Measurements from ENCODE around the gene CCDC171.
"Not testable (repeated sequence)": the region's sequence is repeated elsewhere in the genome, so short reads cannot be mapped to it uniquely, and the experiment has no call there.

The CCDC171 gene

GRCh38 chr9:15736569-15736968 lies 183.7 kb downstream of the CCDC171 start:
- H3K4me1 Mint-ChIP-seq (ENCODE audit: low read depth), result no peaks in the 10 kb centered on the region

GRCh38 chr9:15738011-15738410 lies 185.2 kb downstream of the CCDC171 start:
- no peak overlapping the region for H3K27ac Mint-ChIP-seq
- no peaks in the 10 kb centered on the region for H3K9me3 Mint-ChIP-seq (ENCODE audit: low read depth)
- H3K4me1 Mint-ChIP-seq (ENCODE audit: low read depth), result no peaks in the 10 kb centered on the region
- H3K4me3 Mint-ChIP-seq, result no peak overlapping the region
- no peaks in the 10 kb centered on the region for H3K27me3 Mint-ChIP-seq
- peaks cover 3% of the 10 kb centered on the region for H3K36me3 Mint-ChIP-seq

More at GRCh38 chr9:15736569-15736968, 183.7 kb downstream of the CCDC171 start:
- H3K9me3 Mint-ChIP-seq (ENCODE audit: low read depth), result no peaks in the 10 kb centered on the region
- H3K27ac Mint-ChIP-seq, result no peak overlapping the region
- H3K36me3 Mint-ChIP-seq, result peaks cover 5% of the 10 kb centered on the region
- no peak overlapping the region for H3K4me3 Mint-ChIP-seq
- H3K27me3 Mint-ChIP-seq, result no peaks in the 10 kb centered on the region

DNA sequence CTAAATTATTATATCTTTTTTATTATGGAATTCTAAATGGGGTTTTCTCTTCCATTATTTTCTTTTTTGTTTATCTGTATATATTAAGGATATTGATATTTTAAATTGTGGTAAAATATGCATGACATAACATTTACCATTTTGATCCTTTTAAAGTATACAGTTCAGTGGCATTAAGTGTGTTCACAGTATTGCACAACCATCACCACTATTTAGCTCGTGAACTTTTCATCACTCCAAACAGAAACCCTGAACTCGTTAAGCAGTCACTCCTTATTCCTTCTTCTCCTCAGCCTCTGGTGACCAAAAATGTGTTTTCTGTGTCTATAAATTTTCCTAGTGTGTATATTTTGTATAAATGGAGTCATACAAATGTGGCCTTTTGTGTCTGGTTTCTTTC lies 188.2 kb downstream of the CCDC171 start:
- no peak overlapping the region for H3K27ac Mint-ChIP-seq
- H3K9me3 Mint-ChIP-seq (ENCODE audit: low read depth), result no peaks in the 10 kb centered on the region
- H3K27me3 Mint-ChIP-seq, result no peaks in the 10 kb centered on the region
- H3K4me1 Mint-ChIP-seq (ENCODE audit: low read depth), result no peaks in the 10 kb centered on the region
- H3K36me3 Mint-ChIP-seq, result peaks cover 7% of the 10 kb centered on the region
- no peak overlapping the region for H3K4me3 Mint-ChIP-seq

DNA sequence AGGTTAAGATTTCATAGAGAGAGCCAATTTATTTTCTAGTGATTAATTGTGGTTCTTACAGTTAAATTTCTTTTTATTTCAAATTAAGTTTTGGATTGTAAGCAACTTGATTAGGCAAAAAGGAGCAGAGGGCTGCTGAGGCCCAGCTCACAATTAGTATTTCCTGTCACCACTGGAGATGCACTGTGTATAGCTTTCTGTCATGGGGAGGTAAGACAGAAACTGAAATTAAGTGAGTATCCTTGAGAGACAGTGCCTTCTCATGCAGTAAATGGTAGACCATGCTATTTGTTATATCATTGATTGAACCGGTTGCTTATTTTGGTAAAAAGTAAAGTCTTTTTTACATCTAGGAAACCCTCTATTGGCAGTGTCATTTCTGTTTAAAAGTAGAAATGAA lies 190.7 kb downstream of the CCDC171 start:
- no peaks in the 10 kb centered on the region for H3K4me1 Mint-ChIP-seq (ENCODE audit: low read depth)
- peaks cover 17% of the 10 kb centered on the region for H3K36me3 Mint-ChIP-seq
- H3K9me3 Mint-ChIP-seq (ENCODE audit: low read depth), result peaks cover 4% of the 10 kb centered on the region
- H3K27ac Mint-ChIP-seq, result no peak overlapping the region
- H3K27me3 Mint-ChIP-seq, result no peaks in the 10 kb centered on the region
- no peak overlapping the region for H3K4me3 Mint-ChIP-seq

DNA sequence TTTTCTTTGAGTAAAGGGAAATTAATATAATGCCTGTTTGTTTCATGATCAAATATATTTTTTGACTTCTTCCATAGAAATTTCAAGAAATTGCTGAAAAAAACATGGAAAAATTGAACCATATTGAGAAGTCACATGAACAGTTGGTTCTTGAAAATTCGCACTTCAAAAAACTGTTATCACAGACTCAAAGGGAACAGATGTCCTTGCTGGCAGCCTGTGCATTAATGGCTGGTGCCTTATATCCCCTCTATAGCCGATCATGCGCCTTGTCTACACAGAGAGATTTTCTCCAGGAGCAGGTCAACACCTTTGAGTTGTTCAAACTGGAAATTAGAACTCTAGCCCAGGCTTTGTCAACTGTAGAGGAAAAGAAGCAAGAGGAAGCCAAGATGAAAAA lies 191.4 kb downstream of the CCDC171 start:
- Mint-ChIP-seq H3K36me3 (peaks cover 17% of the 10 kb centered on the region), H3K27ac (no peak overlapping the region), H3K4me1 (ENCODE audit: low read depth) (no peaks in the 10 kb centered on the region), H3K9me3 (ENCODE audit: low read depth) (peaks cover 4% of the 10 kb centered on the region), H3K27me3 (no peaks in the 10 kb centered on the region), H3K4me3 (no peak overlapping the region)

DNA sequence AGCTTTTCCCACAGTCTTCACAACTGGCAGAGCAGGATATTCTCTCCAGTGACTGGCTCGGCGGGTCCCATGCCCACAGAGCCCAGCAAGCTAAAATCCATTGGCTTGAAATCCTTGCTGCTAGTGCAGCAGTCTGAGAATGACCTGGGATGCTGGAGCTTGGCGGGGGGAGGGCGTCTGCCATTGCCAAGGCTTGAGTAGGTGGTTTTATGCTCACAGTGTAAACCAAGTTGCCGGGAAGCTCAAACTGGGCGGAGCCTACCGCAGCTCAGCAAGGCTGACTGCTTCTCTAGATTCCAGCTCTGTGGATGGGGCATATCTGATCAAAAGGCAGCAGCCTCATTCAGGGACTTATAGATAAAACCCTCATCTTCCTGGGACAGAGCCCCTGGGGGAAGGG lies 194.1 kb downstream of the CCDC171 start:
- Mint-ChIP-seq H3K4me1 (ENCODE audit: low read depth) (no peaks in the 10 kb centered on the region), H3K36me3 (peaks cover 20% of the 10 kb centered on the region), H3K27me3 (no peaks in the 10 kb centered on the region), H3K9me3 (ENCODE audit: low read depth) (peaks cover 11% of the 10 kb centered on the region), H3K4me3 (no peak overlapping the region), H3K27ac (no peak overlapping the region)

GRCh38 chr9:15755660-15756059 lies 202.8 kb downstream of the CCDC171 start:
- H3K27ac Mint-ChIP-seq, result no peak overlapping the region
- peaks cover 2% of the 10 kb centered on the region for H3K36me3 Mint-ChIP-seq
- H3K27me3 Mint-ChIP-seq, result no peaks in the 10 kb centered on the region

DNA sequence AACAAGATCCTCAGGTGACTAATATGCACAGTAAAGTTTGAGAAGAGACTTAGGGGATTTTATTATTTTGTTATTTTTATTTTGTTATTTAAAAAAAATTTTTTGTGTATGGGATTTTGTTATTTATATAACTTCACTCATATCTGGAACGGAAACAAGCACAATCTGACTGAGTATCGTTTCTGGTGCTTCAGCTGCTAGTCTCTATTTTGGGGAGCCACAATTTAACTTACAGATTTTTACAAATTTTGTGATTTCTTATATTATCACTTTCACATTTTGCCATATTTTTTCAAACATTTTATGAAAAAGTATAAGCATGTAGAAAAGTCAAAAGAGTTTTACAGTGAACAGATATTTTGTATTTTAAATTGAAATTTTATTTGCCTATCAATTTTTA lies 208.7 kb downstream of the CCDC171 start:
- Mint-ChIP-seq H3K4me1 (ENCODE audit: low read depth) (no peaks in the 10 kb centered on the region), H3K36me3 (no peaks in the 10 kb centered on the region), H3K27me3 (no peaks in the 10 kb centered on the region), H3K9me3 (ENCODE audit: low read depth) (no peaks in the 10 kb centered on the region), H3K4me3 (no peak overlapping the region), H3K27ac (no peak overlapping the region)

More at GRCh38 chr9:15755660-15756059, 202.8 kb downstream of the CCDC171 start:
- Mint-ChIP-seq H3K4me3 (no peak overlapping the region), H3K9me3 (ENCODE audit: low read depth) (no peaks in the 10 kb centered on the region), H3K4me1 (ENCODE audit: low read depth) (no peaks in the 10 kb centered on the region)

DNA sequence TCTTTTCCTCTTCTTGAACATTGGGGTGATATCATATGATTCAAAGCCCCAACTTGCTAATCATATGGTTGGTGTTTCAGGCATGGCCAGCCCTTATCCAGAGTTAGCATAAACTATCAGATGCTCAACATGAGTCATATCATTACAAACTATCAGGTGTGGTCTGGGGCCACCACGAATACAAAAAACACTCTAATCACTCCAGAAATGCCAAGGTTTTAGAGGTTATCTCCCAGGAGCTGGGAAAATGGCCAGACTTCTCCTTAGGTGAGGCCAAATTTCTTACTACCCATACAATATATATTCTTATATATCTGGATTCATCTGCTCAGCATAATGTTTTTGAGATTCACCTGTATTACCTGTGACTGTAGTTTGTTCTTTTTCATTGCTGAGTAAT lies 210.5 kb downstream of the CCDC171 start:
- H3K36me3 Mint-ChIP-seq, result no peaks in the 10 kb centered on the region
- no peaks in the 10 kb centered on the region for H3K4me1 Mint-ChIP-seq (ENCODE audit: low read depth)
- H3K4me3 Mint-ChIP-seq, result no peak overlapping the region
- H3K27me3 Mint-ChIP-seq, result no peaks in the 10 kb centered on the region
- no peaks in the 10 kb centered on the region for H3K9me3 Mint-ChIP-seq (ENCODE audit: low read depth)
- no peak overlapping the region for H3K27ac Mint-ChIP-seq

- H3K4me3 Mint-ChIP-seq, result no peak overlapping the region
- H3K4me1 Mint-ChIP-seq (ENCODE audit: low read depth), result no peaks in the 10 kb centered on the region
- no peaks in the 10 kb centered on the region for H3K27me3 Mint-ChIP-seq
- no peak overlapping the region for H3K27ac Mint-ChIP-seq
- H3K9me3 Mint-ChIP-seq (ENCODE audit: low read depth), result no peaks in the 10 kb centered on the region
- H3K36me3 Mint-ChIP-seq, result no peaks in the 10 kb centered on the region
These were observed 211.3 kb downstream of the CCDC171 start for GRCh38 chr9:15764131-15764530.

DNA sequence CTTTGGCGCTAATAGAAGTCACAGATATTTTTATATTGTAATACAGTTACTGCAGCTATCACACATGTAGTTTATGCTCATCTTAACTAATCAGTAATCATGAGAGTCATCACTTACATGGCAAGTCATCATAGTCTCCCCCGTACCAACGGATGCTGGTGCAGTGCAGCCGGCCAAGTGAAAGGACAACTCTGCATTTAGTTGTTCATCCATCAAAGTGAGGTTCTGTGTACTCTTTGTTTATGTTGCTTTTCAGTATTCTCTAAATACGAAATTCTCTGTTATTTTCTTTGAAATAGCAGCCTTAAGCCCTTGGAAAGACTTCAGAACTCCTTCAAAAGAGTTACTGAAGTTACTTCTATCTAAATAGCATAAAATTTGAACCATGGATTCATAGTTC lies 216.7 kb downstream of the CCDC171 start:
- no peaks in the 10 kb centered on the region for H3K27me3 Mint-ChIP-seq
- no peaks in the 10 kb centered on the region for H3K4me1 Mint-ChIP-seq (ENCODE audit: low read depth)
- no peaks in the 10 kb centered on the region for H3K9me3 Mint-ChIP-seq (ENCODE audit: low read depth)
- no peak overlapping the region for H3K4me3 Mint-ChIP-seq
- H3K27ac Mint-ChIP-seq, result no peak overlapping the region
- H3K36me3 Mint-ChIP-seq, result no peaks in the 10 kb centered on the region

DNA sequence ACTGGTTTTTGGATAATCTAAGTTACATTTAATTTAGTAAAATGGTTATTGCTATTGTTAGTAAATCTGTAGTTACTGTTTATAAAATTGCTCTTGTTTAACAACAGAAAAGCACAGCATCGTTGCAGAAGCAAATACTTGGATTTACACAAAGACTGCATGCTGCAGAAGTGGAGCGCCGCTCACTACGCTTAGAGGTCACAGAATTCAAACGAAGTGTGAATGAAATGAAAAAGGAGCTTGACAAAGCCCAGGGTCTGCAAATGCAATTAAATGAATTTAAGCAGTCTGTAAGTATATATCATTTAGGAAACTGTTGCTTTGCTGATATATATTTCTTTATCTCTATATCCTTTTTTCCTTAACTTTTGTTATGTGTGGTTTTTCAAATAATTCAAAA lies 226.0 kb downstream of the CCDC171 start:
- peaks cover 2% of the 10 kb centered on the region for H3K36me3 Mint-ChIP-seq
- H3K4me1 Mint-ChIP-seq (ENCODE audit: low read depth), result no peaks in the 10 kb centered on the region
- H3K9me3 Mint-ChIP-seq (ENCODE audit: low read depth), result no peaks in the 10 kb centered on the region
- no peak overlapping the region for H3K4me3 Mint-ChIP-seq
- H3K27ac Mint-ChIP-seq, result no peak overlapping the region
- H3K27me3 Mint-ChIP-seq, result no peaks in the 10 kb centered on the region

DNA sequence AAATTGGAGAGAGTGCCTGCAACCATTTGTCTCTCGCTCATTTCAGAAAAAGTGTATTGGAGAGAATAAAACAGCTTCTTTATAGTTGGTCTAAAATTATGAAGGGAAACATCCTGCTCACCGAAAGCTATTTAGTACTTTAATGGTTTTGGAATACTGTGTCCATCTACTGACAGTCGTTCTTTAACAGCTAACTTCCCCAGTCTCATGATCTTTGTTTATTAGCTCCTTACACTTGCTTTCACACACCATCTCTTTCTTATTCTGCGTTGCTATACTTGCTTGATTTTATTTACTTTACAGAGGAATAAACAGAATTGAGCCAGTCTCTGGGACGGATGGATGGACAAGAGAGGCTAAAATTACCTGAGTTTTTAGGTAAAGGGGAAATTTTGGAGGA lies 229.3 kb downstream of the CCDC171 start:
- Mint-ChIP-seq H3K4me3 (no peak overlapping the region), H3K27ac (no peak overlapping the region), H3K9me3 (ENCODE audit: low read depth) (no peaks in the 10 kb centered on the region), H3K4me1 (ENCODE audit: low read depth) (no peaks in the 10 kb centered on the region), H3K27me3 (no peaks in the 10 kb centered on the region), H3K36me3 (peaks cover 2% of the 10 kb centered on the region)

DNA sequence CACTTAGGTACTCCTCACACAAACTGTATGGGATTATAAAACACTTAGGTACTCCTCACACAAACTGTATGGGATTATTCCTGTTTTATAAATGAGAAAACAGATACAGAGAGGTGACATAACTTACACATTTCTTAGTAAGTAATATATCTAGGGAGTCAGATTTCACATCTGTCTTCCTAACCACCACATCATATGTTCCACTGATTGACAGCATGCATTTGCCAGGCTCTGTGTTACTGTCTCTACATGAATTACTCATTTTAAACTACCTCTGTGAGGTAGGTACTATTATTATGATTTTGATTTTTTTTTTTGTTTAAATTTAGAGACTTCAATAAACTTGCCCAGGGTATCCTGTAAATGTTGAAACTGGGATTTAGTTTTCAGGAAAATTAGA lies 232.7 kb downstream of the CCDC171 start:
- no peaks in the 10 kb centered on the region for H3K9me3 Mint-ChIP-seq (ENCODE audit: low read depth)
- H3K27me3 Mint-ChIP-seq, result no peaks in the 10 kb centered on the region
- H3K27ac Mint-ChIP-seq, result no peak overlapping the region
- peaks cover 9% of the 10 kb centered on the region for H3K36me3 Mint-ChIP-seq
- H3K4me3 Mint-ChIP-seq, result no peak overlapping the region
- H3K4me1 Mint-ChIP-seq (ENCODE audit: low read depth), result no peaks in the 10 kb centered on the region

GRCh38 chr9:15786616-15787015 lies 233.8 kb downstream of the CCDC171 start:
- no peak overlapping the region for H3K4me3 Mint-ChIP-seq
- peaks cover 10% of the 10 kb centered on the region for H3K36me3 Mint-ChIP-seq
- no peaks in the 10 kb centered on the region for H3K4me1 Mint-ChIP-seq (ENCODE audit: low read depth)
- no peaks in the 10 kb centered on the region for H3K27me3 Mint-ChIP-seq
- no peaks in the 10 kb centered on the region for H3K9me3 Mint-ChIP-seq (ENCODE audit: low read depth)
- H3K27ac Mint-ChIP-seq, result no peak overlapping the region

DNA sequence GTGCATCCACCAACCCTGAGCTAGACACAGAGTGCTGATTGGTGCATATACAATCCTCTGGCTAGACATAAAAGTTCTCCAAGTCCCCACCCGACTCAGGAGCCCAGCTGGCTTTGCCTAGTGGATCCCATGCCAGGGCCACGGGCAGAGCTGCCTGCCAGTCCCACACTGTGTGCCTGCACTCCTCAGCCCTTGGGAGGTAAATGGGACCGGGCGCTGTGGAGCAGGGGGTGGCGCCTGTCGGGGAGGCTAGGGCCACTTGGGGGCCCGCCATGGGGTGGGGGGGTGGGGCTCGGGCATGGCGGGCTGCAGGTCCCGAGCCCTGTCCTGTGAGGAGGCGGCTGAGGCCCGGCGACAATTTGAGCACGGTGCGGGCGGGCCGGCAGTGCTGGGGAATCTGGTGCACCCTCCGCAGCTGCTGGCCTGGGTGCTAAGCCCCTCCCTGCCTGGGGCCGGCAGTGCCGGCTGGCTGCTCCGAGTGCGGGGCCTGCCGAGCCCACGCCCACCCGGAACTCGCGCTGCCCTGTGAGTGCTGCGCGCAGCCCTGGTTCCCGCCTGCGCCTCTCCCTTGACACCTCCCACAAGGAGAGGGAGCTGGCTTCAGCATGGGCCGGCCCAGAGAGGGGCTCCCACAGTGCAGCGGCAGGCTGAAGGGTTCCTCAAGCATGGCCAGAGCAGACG lies 257.5 kb downstream of the CCDC171 start:
- not testable (repeated sequence) for H3K4me3 Mint-ChIP-seq; H3K4me1 Mint-ChIP-seq (ENCODE audit: low read depth); H3K27ac Mint-ChIP-seq; H3K27me3 Mint-ChIP-seq
- H3K9me3 Mint-ChIP-seq (ENCODE audit: low read depth), result peaks cover 25% of the 10 kb centered on the region
- H3K36me3 Mint-ChIP-seq, result peaks cover 12% of the 10 kb centered on the region

Data from activated naive CD8-positive, alpha-beta T cell (primary cell).